Astrocyte of the cerebellum (primary cell): ENCODE measurements around the gene CPZ.

Experiments
- DNase-seq: peaks from one replicate; pipeline ENCODE4 v3.0.0-alpha.2; 2011; ENCODE audit warnings: low read depth
- H3K4me3 ChIP-seq: 2 replicates; pipeline ENCODE4 v1.5.1; 2011; ENCODE audit warnings: mild to moderate bottlenecking, low read depth, low read length, moderate library complexity
- CTCF ChIP-seq: IDR thresholded peaks from 2 replicates; pipeline ENCODE4 v1.5.1; 2012; ENCODE audit warnings: low read length, low read depth, moderate library complexity, mild to moderate bottlenecking; ENCODE audit errors: missing control alignments
- in situ Hi-C: cut with HindIII; loops from 2 replicates; pipeline ENCODE4 v1.10.0; 2017; ENCODE audit warnings: low sequenced_read_pairs

CPZ gene

GRCh38 chr4:8607603-8608481 is 15.3 kb downstream of the CPZ start:
- DNase-seq, result no peak

DNA sequence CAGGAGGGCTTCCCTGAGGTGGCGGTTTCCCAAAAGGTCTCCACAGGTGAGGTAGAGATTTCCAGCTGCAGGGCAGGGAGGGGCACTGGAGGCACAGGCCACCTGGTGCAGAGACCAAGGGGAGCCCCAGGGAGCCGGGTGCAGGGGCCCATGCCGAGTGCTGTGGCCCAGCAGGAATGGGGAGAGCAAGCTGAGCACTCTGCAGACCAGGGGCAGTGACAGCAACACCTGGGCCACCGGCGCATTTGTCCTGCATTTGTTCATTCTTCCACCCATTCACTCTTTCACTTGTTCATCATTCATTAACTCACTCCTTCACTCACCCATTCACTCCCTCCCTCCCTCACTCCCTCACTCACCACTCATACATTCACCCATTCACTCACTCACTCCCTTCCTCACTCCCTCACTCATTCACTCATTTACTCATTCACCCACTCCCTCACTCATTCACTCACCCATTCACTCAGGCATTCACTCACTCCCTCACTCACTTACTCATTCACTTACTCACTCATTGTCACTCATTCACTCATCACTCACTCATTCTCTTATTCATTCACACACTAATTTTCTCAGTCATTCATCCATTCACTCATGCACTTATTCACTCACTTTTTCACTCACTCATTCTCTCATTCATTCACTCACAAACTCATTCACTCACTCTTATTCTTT is 16.3 kb downstream of the CPZ start:
- TF ChIP-seq CTCF, result no peak
- DNase-seq, result no peak
- H3K4me3 ChIP-seq, result no peak overlapping the region
- in situ Hi-C loops, result no loop called here

More at GRCh38 chr4:8607603-8608481, 15.3 kb downstream of the CPZ start:
- in situ Hi-C loops, result no loop called here
- peak; percentile 93 for TF ChIP-seq CTCF
- no peak overlapping the region for H3K4me3 ChIP-seq

- H3K4me3 ChIP-seq, result no peak overlapping the region
- no peak for DNase-seq
- TF ChIP-seq CTCF, result no peak
- in situ Hi-C loops, result no loop called here
Measured at GRCh38 chr4:8609406-8609805, 16.8 kb downstream of the CPZ start.

GRCh38 chr4:8609824-8610350 is 17.3 kb downstream of the CPZ start:
- no peak overlapping the region for H3K4me3 ChIP-seq
- no peak for TF ChIP-seq CTCF
- in situ Hi-C loops, result no loop called here
- DNase-seq, result no peak

- DNase-seq, result no peak
- in situ Hi-C loops, result no loop called here
- no peak for TF ChIP-seq CTCF
- H3K4me3 ChIP-seq, result no peak overlapping the region
Measured at GRCh38 chr4:8610858-8611616, 18.5 kb downstream of the CPZ start.

DNA sequence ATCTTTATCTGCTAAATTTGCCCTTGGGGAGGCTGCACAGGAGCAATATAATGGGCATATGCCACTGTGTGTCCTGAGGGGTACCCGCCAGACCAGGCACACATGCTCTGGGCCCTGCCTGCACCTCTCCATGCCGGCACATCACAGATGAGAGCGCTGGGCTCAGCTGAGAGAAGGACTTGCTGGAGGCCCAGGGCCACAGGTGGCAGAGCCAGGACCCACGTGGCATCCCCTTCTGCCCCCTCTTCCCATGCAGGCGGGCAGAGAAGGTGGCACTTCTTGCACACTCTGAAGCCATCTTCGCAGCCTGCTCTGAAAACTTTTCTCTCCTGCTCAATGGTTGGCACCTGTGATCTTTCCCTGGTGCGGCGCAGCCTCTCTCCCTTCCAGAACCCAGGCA is 20.1 kb downstream of the CPZ start:
- TF ChIP-seq CTCF, result no peak
- H3K4me3 ChIP-seq, result no peak overlapping the region
- in situ Hi-C loops, result no loop called here

More for the DNA sequence above, 20.1 kb downstream of the CPZ start:
- DNase-seq, result no peak
